Mesendoderm (in vitro differentiated cells): ENCODE measurements around the gene C14orf93.

ENCODE experiments used
- DNase-seq: peaks from one replicate; pipeline ENCODE4 v3.0.0; 2013
- H2AK5ac ChIP-seq: 2 replicates; pipeline ENCODE4 v1.6.1; 2013; ENCODE audit warnings: low read length, inconsistent platforms
- H2BK120ac ChIP-seq: 2 replicates; pipeline ENCODE4 v1.6.1; 2013; ENCODE audit warnings: low read depth, mild to moderate bottlenecking, low read length, moderate library complexity, mixed read lengths
- H2BK15ac ChIP-seq: replicated peaks from 2 replicates; pipeline ENCODE4 v1.6.1; 2013; ENCODE audit warnings: low read depth, mild to moderate bottlenecking, moderate library complexity
- H2BK5ac ChIP-seq: 2 replicates; pipeline ENCODE4 v1.6.1; 2013; ENCODE audit warnings: low read length, inconsistent platforms
- H3K18ac ChIP-seq: 2 replicates; pipeline ENCODE4 v1.6.1; 2013; ENCODE audit warnings: mild to moderate bottlenecking, low read length, mixed read lengths
- H3K23ac ChIP-seq: one replicate; pipeline ENCODE4 v1.6.1; 2013; ENCODE audit warnings: low read length
- H3K27ac ChIP-seq: 2 replicates; pipeline ENCODE4 v1.5.1; 2013; ENCODE audit warnings: low read depth, mild to moderate bottlenecking, inconsistent platforms, low read length, moderate library complexity
- H3K27me3 ChIP-seq: 2 replicates; pipeline ENCODE4 v1.6.1; 2013; ENCODE audit warnings: low read length, control low read depth, mild to moderate bottlenecking, inconsistent platforms; ENCODE audit not compliant: insufficient read depth, poor library complexity
- H3K36me3 ChIP-seq: 2 replicates; pipeline ENCODE4 v1.6.1; 2013; ENCODE audit warnings: low read length, inconsistent platforms; ENCODE audit not compliant: control insufficient read depth, insufficient read depth
- H3K4ac ChIP-seq: one replicate; pipeline ENCODE4 v1.6.1; 2013; ENCODE audit warnings: low read depth, mild to moderate bottlenecking, low read length, moderate library complexity
- H3K4me1 ChIP-seq: 2 replicates; pipeline ENCODE4 v1.6.1; 2013; ENCODE audit warnings: low read depth, low read length, inconsistent platforms; ENCODE audit not compliant: control insufficient read depth
- H3K4me2 ChIP-seq: 2 replicates; pipeline ENCODE4 v1.6.1; 2013; ENCODE audit warnings: low read length
- H3K4me3 ChIP-seq: 2 replicates; pipeline ENCODE4 v1.5.1; 2013; ENCODE audit warnings: mild to moderate bottlenecking, low read length
- H3K56ac ChIP-seq: one replicate; pipeline ENCODE4 v1.6.1; 2013; ENCODE audit warnings: low read length
- H3K79me1 ChIP-seq: 2 replicates; pipeline ENCODE4 v1.6.1; 2013; ENCODE audit warnings: low read length, inconsistent platforms
- H3K79me2 ChIP-seq: 2 replicates; pipeline ENCODE4 v1.6.1; 2013; ENCODE audit warnings: mild to moderate bottlenecking, low read length; ENCODE audit not compliant: control insufficient read depth, insufficient read depth
- H3K9ac ChIP-seq: 2 replicates; pipeline ENCODE4 v1.6.1; 2013; ENCODE audit warnings: low read length, inconsistent platforms
- H4K5ac ChIP-seq: one replicate; pipeline ENCODE4 v1.6.1; 2013; ENCODE audit warnings: low read length
- H4K8ac ChIP-seq: one replicate; pipeline ENCODE4 v1.6.1; 2013; ENCODE audit warnings: low read depth, mild to moderate bottlenecking, control low read depth, low read length, moderate library complexity
- WGBS: extraction: QIAGEN DNeasy Blood & Tissue Kit; methylation state at CpG from one replicate; pipeline ENCODE4 v1.1.7; 2013; ENCODE audit warnings: low lambda C conversion rate, missing lambda C conversion rate; ENCODE audit not compliant: insufficient coverage; ENCODE audit errors: extremely low coverage; 5-methylcytosine and 5-hydroxymethylcytosine counted together

C14orf93 gene

DNA sequence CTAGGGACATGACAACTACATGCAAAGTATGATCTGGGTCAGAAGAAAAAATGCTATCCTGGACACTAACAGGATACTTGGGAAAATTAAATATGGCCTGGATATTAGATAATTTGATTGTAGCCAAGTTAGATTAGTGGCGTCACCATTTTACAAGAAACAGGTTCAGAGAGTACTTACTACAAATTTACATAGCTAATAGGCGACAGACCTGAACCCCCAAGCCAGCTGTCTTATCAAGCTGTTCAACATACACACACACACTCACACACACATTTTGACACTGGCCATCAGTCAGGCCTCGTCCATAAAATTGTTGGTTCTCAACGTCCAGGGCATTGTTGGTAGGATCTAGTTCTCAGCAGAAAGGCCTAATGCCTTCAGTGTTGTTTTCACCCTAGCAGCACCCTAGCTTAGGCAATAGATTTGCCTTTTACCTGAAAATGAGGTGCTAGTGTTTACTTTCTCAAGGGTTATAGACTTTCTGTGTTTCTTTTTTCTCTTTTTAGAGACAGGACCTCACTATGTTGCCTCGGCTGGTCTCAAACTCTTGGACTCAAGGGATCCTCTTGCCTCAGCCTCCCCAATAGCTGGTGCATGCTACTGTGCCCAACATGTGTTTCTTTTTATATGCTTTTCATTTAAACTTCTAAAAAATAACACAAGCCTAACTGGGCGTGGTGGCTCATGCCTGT lies 3.3 kb upstream of the C14orf93 start:
- no peaks in the 10 kb centered on the region for H3K79me2 ChIP-seq
- no peaks in the 10 kb centered on the region for H3K36me3 ChIP-seq
- WGBS, result no CpG with 5 or more reads among the region's 6 CpGs
- H3K4ac ChIP-seq, result no peak overlapping the region
- no peak overlapping the region for H2BK15ac ChIP-seq
- H3K4me3 ChIP-seq, result no peak overlapping the region
- no peak overlapping the region for H4K8ac ChIP-seq
- no peaks in the 10 kb centered on the region for H3K79me1 ChIP-seq
- no peak overlapping the region for H3K4me2 ChIP-seq
- H3K27me3 ChIP-seq, result no peaks in the 10 kb centered on the region
- H2BK5ac ChIP-seq, result no peak overlapping the region
- H4K5ac ChIP-seq, result no peak overlapping the region
- no peak overlapping the region for H3K56ac ChIP-seq
- no peak overlapping the region for H3K27ac ChIP-seq
- no peak overlapping the region for H2AK5ac ChIP-seq
- DNase-seq, result no peak
- no peaks in the 10 kb centered on the region for H3K4me1 ChIP-seq
- peak overlapping the region; percentile 24 for H3K23ac ChIP-seq
- no peak overlapping the region for H3K18ac ChIP-seq
- H2BK120ac ChIP-seq, result no peak overlapping the region
- H3K9ac ChIP-seq, result no peak overlapping the region

GRCh38 chr14:23009483-23009938 lies 432 bp downstream of the C14orf93 start:
- Histone ChIP-seq H4K5ac (no peak overlapping the region), H2BK120ac (no peak overlapping the region), H4K8ac (no peak overlapping the region), H3K9ac (peak overlapping the region; percentile 57), H3K27me3 (no peaks in the 10 kb centered on the region), H3K23ac (no peak overlapping the region), H3K4me3 (no peak overlapping the region), H2BK5ac (no peak overlapping the region), H3K27ac (no peak overlapping the region), H2BK15ac (no peak overlapping the region), H3K4me2 (peak overlapping the region; percentile 39), H3K56ac (peak overlapping the region; percentile 69), H3K79me2 (no peaks in the 10 kb centered on the region), H3K4me1 (peaks cover 4% of the 10 kb centered on the region), H2AK5ac (peak overlapping the region; percentile 11), H3K79me1 (no peaks in the 10 kb centered on the region), H3K18ac (no peak overlapping the region), H3K36me3 (no peaks in the 10 kb centered on the region), H3K4ac (no peak overlapping the region)
- no peak for DNase-seq
- WGBS, result no CpG with 5 or more reads among the region's 8 CpGs

DNA sequence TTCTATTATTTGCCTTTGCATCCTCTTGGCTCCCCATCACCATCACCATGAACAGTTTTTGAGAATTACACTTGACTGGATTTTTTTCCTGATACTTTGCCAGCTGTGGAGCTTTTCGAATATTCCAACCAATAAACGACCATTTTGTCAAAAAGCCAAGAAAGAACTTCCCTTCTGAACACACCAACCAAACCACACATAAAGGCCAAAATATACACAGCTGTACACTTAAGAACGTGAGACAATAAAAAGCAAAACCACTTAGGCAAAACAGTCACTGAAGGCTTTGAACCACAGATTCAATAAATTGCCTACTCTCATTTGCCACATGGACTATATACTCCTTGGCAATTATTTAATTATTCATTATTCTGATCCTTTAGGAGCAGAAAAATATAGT lies 1.1 kb downstream of the C14orf93 start:
- Histone ChIP-seq H3K9ac (no peak overlapping the region), H3K27me3 (no peaks in the 10 kb centered on the region), H3K56ac (no peak overlapping the region), H2AK5ac (no peak overlapping the region), H3K36me3 (no peaks in the 10 kb centered on the region), H3K4me2 (no peak overlapping the region), H3K4me3 (no peak overlapping the region), H2BK5ac (no peak overlapping the region), H2BK120ac (no peak overlapping the region), H3K23ac (no peak overlapping the region), H3K4me1 (peaks cover 4% of the 10 kb centered on the region), H2BK15ac (no peak overlapping the region), H4K5ac (no peak overlapping the region), H3K79me1 (no peaks in the 10 kb centered on the region), H3K18ac (no peak overlapping the region), H3K27ac (no peak overlapping the region), H3K79me2 (no peaks in the 10 kb centered on the region), H3K4ac (no peak overlapping the region), H4K8ac (no peak overlapping the region)
- no CpG with 5 or more reads among the region's 3 CpGs for WGBS
- DNase-seq, result no peak

DNA sequence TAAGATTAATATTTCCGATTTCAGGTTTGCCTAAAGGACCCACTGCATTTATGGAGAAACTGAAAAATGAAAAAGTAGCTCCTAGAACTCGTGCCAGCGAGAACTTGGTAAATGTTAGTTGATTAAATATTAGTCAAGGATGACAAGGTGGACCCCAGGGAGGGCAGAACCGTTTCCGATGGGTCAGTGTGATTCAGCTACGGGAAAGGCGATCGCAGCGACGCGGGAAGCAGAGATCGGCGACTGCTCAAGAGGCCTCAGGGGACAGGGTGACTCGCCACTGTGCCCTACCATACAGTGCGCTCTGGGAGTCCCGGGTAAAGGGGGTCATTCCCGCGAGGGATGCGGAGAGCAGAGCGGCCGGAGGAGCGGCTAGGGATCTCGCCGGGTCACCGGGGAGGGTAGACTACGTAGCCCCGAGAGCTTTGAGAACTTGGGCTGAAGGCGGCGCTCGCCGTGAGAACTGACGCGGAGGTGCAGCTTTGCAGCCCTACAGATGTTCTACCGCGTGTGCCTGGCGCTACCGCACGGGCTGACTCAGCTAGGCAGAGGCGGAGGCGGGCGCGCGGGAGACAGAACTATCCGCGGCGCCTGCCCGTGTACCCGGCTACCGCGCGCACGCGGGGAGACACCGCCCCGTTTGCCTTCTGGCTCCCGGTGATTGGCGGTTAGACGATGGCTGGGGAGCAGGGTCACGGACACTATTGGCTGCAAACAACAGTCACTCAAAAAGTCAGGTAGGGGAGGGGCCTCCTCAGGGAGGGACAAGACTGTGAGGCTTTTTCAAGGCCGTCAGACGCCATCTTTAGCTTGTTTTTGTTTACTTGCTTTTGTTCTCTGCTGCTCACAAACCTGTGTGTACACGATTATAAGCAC lies 3.2 kb downstream of the C14orf93 start:
- H3K4me2 ChIP-seq, result peak overlapping the region; percentile 49
- H3K36me3 ChIP-seq, result no peaks in the 10 kb centered on the region
- peak overlapping the region; percentile 92 for H3K27ac ChIP-seq
- no peak overlapping the region for H2BK15ac ChIP-seq
- peak overlapping the region; percentile 98 for H3K9ac ChIP-seq
- peak overlapping the region; percentile 30 for H4K8ac ChIP-seq
- H3K79me2 ChIP-seq, result no peaks in the 10 kb centered on the region
- peak; percentile 99 for DNase-seq
- H3K27me3 ChIP-seq, result no peaks in the 10 kb centered on the region
- H2BK120ac ChIP-seq, result peak overlapping the region; percentile 16
- peaks cover 4% of the 10 kb centered on the region for H3K4me1 ChIP-seq
- H3K56ac ChIP-seq, result peak overlapping the region; percentile 100
- H3K23ac ChIP-seq, result peak overlapping the region; percentile 95
- H4K5ac ChIP-seq, result peak overlapping the region; percentile 99
- H3K4ac ChIP-seq, result peak overlapping the region; percentile 91
- H3K4me3 ChIP-seq, result peak overlapping the region; percentile 76
- no CpG with 5 or more reads among the region's 62 CpGs for WGBS
- peak overlapping the region; percentile 94 for H2BK5ac ChIP-seq
- H3K18ac ChIP-seq, result peak overlapping the region; percentile 91
- no peak overlapping the region for H2AK5ac ChIP-seq
- no peaks in the 10 kb centered on the region for H3K79me1 ChIP-seq

GRCh38 chr14:23006188-23006534 lies 3.8 kb downstream of the C14orf93 start:
- Histone ChIP-seq H3K36me3 (no peaks in the 10 kb centered on the region), H3K23ac (no peak overlapping the region), H3K4ac (no peak overlapping the region), H3K27ac (no peak overlapping the region), H3K18ac (no peak overlapping the region), H3K4me2 (peak overlapping the region; percentile 49), H3K79me2 (no peaks in the 10 kb centered on the region), H3K4me3 (no peak overlapping the region), H3K56ac (peak overlapping the region; percentile 100), H3K9ac (peak overlapping the region; percentile 98), H4K5ac (no peak overlapping the region), H2BK15ac (no peak overlapping the region), H3K79me1 (no peaks in the 10 kb centered on the region), H2AK5ac (no peak overlapping the region), H2BK5ac (no peak overlapping the region), H3K4me1 (peaks cover 4% of the 10 kb centered on the region), H4K8ac (no peak overlapping the region), H2BK120ac (no peak overlapping the region), H3K27me3 (no peaks in the 10 kb centered on the region)
- no peak for DNase-seq
- no CpG with 5 or more reads among the region's 5 CpGs for WGBS
